Measurements from ENCODE around the gene ALDH3A2. TPM values are rescaled to one million over a fixed set of nuclear protein-coding genes. Genes with fewer than 3 reads are reported as not detected.
"Not testable (repeated sequence)": the region's sequence is repeated elsewhere in the genome, so short reads cannot be mapped to it uniquely, and the experiment has no call there.

Gene ALDH3A2
- total and polyA plus RNA-seq, 12 donors = 20.6 to 104 (median 66.1) TPM

DNA sequence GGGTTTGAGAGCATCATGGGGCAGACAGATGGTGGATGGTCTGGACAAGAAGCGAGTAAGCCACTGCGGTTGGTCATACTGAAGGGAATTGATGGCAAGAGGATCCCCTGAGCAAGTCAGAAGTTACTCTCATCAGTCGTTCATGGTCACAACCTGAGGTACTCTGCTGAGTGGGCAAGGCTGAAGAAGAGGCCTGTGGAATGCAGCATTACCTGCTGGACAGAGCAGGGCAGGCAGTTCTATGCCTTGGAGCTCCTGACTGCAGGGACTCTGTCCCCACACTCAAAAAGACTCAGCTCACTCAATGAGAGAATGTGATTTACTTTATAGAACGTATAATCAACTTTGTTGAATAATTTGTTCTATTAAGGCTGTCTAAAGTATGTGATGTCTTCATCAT is 28.3 kb downstream of the ALDH3A2 start:
- Histone ChIP-seq H3K27me3 (no peaks in the 10 kb centered on the region), H3K36me3 (peaks cover 0 to 83% (median 13%) of the 10 kb centered on the region in 9 donors), H3K4me3 (no peak overlapping the region), H3K27ac (no peak overlapping the region), H3K9me3 (no peaks in the 10 kb centered on the region), H3K4me1 (peaks cover 2 to 23% (median 10%) of the 10 kb centered on the region in 9 donors)
- no peak for TF ChIP-seq CTCF (IDR thresholded peaks at IDR 0.05)
- WGBS, 2 donors = 93 to 96% methylated on average over 4 of the region's 4 CpGs
- DNase-seq (no peak), ATAC-seq (no peak)
- intact Hi-C loops (cut with DNase I) = no loop called here

- DNase-seq (no peak), ATAC-seq (no peak)
- TF ChIP-seq CTCF (IDR thresholded peaks at IDR 0.05) = no peak
- Histone ChIP-seq H3K9me3 (no peaks in the 10 kb centered on the region), H3K4me1 (peaks cover 0 to 14% (median 5%) of the 10 kb centered on the region in 9 donors), H3K27ac (no peak overlapping the region), H3K4me3 (no peak overlapping the region), H3K27me3 (no peaks in the 10 kb centered on the region), H3K36me3 (peaks cover 0 to 76% (median 13%) of the 10 kb centered on the region in 9 donors)
- intact Hi-C loops (cut with DNase I) = no loop called here
- 94 to 97% methylated on average over 5 of the region's 5 CpGs for WGBS, 2 donors
These were observed 29.3 kb downstream of the ALDH3A2 start for GRCh38 chr17:19677736-19678379.

- Histone ChIP-seq H3K27ac (no peak overlapping the region), H3K27me3 (no peaks in the 10 kb centered on the region), H3K9me3 (no peaks in the 10 kb centered on the region), H3K36me3 (peaks cover 0 to 67% (median 13%) of the 10 kb centered on the region in 9 donors), H3K4me3 (no peak overlapping the region), H3K4me1 (peaks cover 0 to 6% (median 0%) of the 10 kb centered on the region in 9 donors)
- intact Hi-C loops (cut with DNase I) = no loop called here
- DNase-seq (no peak), ATAC-seq (no peak)
- TF ChIP-seq CTCF (IDR thresholded peaks at IDR 0.05) = no peak
- 83 to 84% methylated on average over 18 of the region's 18 CpGs for WGBS, 2 donors
These were observed 30.3 kb downstream of the ALDH3A2 start for GRCh38 chr17:19678581-19679453.

- peaks cover 0 to 25% (median 5%) of the 10 kb centered on the region in 9 donors for H3K36me3 ChIP-seq
- 81 to 89% methylated on average over 2 of the region's 2 CpGs for WGBS, 2 donors
- no peaks in the 10 kb centered on the region for H3K9me3 ChIP-seq
- no peak for TF ChIP-seq CTCF (IDR thresholded peaks at IDR 0.05)
- DNase-seq = no peak
- no peaks in the 10 kb centered on the region for H3K27me3 ChIP-seq
- no peak overlapping the region for H3K4me3 ChIP-seq
- ATAC-seq = no peak
- intact Hi-C loops (cut with DNase I) = no loop called here
- H3K27ac ChIP-seq = no peak overlapping the region
- no peaks in the 10 kb centered on the region for H3K4me1 ChIP-seq
These were observed 34.6 kb downstream of the ALDH3A2 start for GRCh38 chr17:19683117-19683516.

DNA sequence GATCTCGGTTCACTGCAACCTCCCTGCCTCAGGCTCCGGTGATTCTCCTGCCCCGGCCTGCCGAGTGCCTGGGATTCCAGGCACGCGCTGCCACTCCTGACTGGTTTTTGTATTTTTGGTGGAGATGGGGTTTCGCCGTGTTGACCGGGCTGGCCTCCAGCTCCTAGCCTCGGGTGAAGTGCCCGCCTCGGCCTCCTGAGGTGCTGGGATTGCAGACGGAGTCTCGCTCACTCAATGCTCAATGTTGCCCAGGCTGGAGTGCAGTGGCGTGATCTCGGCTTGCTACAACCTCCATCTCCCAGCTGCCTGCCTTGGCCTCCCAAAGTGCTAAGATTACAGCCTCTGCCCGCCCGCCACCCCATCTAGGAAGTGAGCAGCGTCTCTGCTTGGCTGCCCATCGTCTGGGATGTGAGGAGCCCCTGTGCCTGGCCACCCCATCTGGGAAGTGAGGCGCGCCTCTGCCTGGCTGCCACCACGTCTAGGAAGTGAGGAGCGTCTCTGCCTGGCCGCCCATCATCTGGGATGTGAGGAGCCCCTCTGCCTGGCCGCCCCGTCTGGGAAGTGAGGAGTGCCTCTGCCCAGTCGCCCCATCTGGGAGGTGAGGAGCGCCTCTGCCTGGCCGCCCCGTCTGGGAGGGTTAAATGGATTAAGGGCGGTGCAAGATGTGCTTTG is 36.5 kb downstream of the ALDH3A2 start:
- H3K27ac ChIP-seq; H3K4me3 ChIP-seq; ATAC-seq; H3K27me3 ChIP-seq; DNase-seq; H3K9me3 ChIP-seq; intact Hi-C loops (cut with DNase I); H3K4me1 ChIP-seq; H3K36me3 ChIP-seq: not testable (repeated sequence)
- WGBS, 2 donors = 93 to 95% methylated on average over 31 to 32 of the region's 32 CpGs

Measured in heart right ventricle (tissue), 16 donors.